GM10266 (cell line): Measurements from ENCODE around the gene VAMP8.
A peak's percentile ranks its signal among the peaks of the same experiment; 100 is the strongest.

Source experiments
- DNase-seq: peaks from one replicate; pipeline ENCODE4 v3.0.0; 2012; ENCODE audit errors: extremely low spot score
- CTCF ChIP-seq: IDR thresholded peaks from 2 replicates; pipeline ENCODE4 v1.5.1; 2012; ENCODE audit warnings: mild to moderate bottlenecking, low read depth; ENCODE audit not compliant: control insufficient read depth, insufficient read depth; ENCODE audit errors: missing control alignments

VAMP8 gene

GRCh38 chr2:85621338-85621737, 44.0 kb downstream of the VAMP8 start:
- TF ChIP-seq CTCF, result no peak
- DNase-seq, result no peak

- DNase-seq, result no peak
- no peak for TF ChIP-seq CTCF
These were observed 46.6 kb downstream of the VAMP8 start for GRCh38 chr2:85623991-85624390.

GRCh38 chr2:85628658-85629057, 51.3 kb downstream of the VAMP8 start:
- peak; percentile 33 for DNase-seq
- no peak for TF ChIP-seq CTCF

- no peak for TF ChIP-seq CTCF
- DNase-seq, result no peak
These were observed 53.9 kb downstream of the VAMP8 start for GRCh38 chr2:85631316-85631715.
